GM21381 (cell line): ENCODE measurements around the gene TMSB4X.
"Not testable (repeated sequence)": the region's sequence is repeated elsewhere in the genome, so short reads cannot be mapped to it uniquely, and the experiment has no call there.

Experiments
- ATAC-seq: cut with Tn5 transposase; IDR thresholded peaks from one replicate; pipeline ENCODE4 v1.9.1; 2021; ENCODE audit warnings: mild to moderate bottlenecking, moderate library complexity; ENCODE audit not compliant: unreplicated experiment

Gene TMSB4X

DNA sequence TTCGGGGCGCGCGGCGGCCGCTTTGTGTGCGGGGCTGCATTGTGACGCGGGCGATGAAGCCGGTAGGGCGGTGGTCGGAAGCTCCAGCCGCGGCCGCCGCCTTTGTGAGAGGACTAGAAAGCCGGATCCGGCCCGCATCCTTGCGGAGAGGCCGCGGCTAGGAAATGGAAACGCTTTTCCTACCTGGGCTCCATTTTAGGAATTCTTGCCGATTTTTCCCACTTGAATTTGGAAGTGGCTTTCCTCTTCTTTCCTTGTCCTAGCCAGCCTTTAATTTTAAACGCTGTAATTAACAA lies 708 bp downstream of the TMSB4X start:
- no peak for ATAC-seq

DNA sequence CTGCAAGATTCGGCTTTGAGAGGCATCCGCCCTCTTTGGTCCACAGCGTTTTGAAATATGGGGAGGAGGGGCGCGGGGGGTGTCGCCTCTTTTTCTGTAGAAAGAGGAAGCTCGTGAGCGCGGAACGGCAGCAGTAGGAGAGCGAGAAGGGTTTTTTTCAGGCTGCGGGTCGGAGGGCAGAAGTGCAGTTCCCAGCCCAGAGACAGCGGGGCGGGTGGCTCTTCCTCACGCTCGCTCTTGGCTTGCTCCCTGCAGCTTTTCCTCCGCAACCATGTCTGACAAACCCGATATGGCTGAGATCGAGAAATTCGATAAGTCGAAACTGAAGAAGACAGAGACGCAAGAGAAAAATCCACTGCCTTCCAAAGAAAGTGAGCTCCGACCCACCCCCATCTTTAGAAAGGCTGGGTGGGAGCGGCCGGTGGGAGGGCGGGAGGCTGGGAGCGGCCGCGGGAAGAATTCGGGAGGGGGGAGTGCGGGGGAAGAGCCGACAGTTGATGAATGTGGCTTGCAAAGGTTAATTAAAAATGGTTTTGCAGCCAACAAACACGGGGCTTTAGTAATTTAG lies 1.2 kb downstream of the TMSB4X start:
- no peak for ATAC-seq

DNA sequence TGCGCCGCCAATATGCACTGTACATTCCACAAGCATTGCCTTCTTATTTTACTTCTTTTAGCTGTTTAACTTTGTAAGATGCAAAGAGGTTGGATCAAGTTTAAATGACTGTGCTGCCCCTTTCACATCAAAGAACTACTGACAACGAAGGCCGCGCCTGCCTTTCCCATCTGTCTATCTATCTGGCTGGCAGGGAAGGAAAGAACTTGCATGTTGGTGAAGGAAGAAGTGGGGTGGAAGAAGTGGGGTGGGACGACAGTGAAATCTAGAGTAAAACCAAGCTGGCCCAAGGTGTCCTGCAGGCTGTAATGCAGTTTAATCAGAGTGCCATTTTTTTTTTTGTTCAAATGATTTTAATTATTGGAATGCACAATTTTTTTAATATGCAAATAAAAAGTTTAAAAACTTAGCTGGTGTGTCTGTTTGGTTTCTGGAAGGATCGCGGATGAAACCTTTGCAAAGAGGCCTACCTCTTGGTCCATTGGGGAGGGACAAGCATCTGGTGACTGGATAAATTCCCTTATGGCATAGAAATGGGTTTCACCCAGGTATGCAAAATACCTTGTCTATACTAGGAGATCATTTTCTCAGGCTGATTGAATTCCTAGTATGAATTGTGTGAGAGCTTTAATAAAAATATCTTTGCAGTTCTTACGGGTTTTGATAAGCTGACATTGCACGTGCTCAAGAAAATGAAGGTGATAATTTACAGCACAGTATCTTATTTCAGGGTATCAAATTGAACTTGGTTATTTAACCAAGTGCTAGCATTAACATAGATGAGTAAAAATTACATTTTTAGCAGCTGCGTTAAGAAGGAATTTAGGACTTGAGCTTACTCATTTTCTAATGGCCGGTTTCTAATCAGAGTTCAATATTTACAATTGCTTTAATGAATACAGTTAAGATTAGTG lies 2.2 kb downstream of the TMSB4X start:
- ATAC-seq = not testable (repeated sequence)

DNA sequence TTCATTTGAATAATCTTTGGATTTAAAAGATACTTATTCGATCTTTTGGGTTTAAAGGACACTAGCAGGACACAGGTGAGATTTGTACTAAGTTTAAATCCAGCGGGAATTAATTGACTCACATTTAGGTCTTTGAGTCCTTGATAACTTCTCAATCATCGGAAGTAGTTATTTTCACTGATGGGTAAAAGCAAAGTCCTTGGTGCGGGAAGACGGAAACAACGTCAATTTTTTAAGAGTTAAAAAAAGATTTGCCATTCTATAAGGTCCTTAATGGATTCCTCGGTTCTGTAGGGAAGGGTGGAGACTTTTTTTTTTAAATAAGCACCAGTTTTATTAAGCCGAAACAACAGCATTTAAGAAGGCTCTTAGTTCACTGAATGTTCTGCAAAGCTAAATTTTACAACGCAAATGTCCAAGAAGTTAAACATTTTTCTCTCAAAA lies 2.9 kb downstream of the TMSB4X start:
- peak; percentile 12 for ATAC-seq

DNA sequence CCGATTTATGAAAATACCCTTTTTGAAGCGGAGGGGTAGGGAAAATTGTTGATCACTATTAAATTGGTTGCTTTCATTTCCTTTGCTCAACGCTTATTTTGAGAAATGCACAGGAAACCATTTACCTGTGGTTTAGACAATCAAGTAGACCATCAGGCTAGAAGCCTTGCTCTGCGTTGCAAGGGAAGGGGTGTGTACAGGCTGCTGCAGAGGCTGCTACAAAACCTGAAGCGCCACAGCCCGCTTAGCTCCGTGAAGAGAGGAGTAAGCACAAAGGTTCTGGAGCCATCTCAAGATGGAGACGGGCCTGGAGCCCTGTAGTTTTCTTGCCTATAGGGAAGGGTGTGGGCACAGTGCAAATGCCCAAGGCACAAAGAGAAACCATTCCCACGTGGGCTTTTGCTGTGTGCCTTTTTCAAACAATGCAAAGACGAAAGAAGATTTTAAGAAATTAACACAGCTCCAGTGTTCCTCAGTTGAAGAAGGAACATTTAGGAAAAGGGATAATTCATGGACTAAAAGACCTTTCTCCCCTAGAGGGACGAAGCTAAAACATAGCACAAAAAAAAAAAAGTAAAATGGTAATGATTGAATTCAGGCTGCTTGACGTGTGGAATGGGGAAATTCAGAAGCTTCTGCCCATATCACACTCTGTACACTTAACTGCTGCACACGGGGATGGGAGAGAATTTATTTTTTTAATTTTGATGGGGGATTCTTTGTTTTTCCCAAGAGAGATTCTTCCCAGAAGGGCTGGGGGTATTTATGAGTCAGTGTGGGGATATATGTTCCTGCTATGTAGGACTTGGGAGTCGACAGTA lies 3.5 kb downstream of the TMSB4X start:
- peak; percentile 34 for ATAC-seq

DNA sequence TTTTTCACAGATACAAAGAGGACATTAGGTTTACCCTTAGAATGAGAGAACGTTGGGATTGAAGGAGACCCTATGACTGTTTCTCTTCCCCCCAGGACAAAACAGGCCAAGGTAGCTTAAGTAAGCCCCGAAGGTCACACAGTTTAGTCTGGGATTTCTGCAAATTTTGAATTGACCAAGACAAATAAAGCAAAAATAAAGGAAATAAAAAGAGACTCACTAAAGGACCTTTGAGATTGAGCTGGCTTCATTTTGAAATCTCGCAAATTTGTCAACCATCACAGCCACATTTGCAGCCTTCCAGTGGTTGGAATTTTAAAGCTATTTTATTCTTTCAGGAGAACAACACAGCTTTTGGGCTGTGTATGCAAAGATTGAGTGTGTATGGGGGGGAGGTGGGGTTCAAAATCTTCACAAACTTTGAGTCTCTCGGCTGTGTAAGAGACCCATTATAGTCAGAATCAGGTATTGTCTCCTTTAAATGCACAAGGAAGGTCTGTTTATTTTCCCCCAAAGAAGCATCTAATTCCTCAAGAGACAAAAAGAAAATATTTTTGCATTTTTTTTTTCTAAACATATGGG lies 4.2 kb downstream of the TMSB4X start:
- no peak for ATAC-seq

DNA sequence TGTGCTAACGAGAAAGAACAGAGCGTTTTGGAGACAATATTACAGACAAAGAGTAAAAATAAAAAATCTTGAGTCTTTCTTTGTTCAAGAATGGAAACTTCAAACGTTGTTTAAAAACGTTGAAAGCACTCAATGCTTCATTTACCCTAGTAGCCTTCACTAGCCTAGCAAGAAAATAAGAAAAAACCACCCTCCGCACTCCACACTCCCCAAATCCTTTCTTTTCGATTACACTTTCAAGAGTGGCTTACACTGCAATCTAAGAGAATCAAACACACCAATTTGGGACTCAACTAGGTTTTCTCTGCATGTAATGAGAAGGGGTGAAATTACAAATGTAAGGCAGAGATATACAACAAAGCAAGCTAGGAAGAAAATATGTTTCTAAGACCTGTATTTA lies 4.7 kb downstream of the TMSB4X start:
- ATAC-seq = no peak

DNA sequence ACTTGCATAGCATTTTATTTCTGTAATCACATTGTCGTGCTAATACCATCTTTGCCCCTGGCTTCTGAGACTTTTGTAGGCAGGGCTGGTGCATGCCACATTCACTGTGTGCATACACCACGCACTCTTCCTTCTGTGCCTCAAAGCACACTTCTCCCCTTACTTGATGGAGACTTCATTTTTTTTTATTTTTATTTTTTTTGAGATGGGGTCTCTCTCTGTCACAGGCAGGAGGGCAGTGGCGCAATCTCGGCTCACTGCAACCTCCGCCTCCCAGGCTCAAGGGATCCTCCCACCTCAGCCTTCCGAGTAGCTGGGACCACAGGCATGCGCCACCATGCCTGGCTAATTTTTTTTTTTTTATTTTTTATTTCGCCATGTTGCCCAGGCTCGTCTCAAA lies 5.1 kb downstream of the TMSB4X start:
- ATAC-seq = not testable (repeated sequence)

DNA sequence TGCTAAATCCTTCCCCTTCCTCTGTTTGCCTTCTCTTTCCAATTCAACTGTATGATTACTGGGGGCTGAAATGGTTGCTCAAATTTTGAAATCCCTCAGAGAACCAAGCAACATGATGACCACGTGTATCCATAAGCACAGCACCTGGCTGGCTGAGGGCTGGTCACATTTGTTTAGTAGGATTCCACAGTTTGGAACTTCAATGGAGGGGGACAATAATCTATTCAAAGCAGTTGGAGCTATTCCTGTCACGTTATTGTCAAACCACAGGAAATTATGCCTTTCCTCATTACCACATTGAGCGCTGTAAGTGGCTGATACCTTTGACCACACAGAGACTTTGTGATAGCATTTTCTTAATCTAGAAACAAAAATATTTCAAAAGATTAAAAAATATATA lies 7.0 kb downstream of the TMSB4X start:
- no peak for ATAC-seq

DNA sequence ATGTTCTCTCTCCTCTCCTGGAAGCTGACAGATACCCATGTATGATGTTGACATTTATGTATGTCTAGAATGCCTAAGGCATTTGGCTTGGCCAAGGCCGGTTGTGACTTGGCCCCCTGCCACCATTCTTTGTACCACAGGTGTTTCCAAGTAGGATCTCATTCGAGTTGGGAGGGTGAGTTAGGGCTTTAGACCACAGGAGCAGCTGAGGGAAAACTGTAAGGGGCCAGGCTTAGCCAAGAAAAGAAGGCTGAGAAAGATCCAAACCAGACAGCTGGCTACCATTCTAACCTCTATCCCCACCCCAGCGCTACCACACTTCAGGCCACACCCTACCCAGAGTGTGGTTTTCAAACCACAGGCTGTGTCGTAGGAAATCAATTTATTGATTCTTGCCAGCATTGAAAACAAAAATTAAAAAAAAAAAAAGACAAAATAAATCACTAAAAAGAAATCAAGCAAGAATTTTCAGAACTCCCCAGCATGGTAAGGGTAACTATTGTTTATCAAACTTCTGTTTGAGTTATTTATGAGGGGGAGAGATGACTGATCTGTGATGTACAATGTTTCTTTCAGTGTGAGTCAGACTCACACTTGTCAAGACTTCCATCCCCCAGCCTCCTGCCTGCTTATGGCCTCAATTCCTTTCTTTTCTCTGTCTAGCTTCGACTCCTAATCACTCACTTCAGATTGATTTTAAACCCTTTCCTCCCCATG lies 9.9 kb downstream of the TMSB4X start:
- no peak for ATAC-seq

DNA sequence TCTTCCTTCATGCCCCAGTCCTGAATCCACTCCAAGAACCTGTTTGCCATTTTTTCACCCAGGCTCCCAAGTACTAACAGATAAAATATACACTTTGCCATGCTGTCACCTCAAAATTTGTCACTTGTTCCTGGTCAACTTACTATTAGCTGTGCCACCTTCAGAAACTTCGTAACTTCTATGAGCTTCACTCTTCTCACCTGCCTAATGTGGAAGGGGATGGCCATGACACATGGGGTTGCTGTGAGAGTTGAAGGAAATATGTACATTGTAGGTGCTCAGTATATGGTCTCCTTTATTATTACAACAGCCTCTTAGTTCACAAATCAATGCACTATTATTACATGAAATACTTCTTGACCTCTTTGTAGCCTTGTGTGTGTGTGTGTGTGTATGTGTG lies 10.4 kb downstream of the TMSB4X start:
- ATAC-seq = no peak

DNA sequence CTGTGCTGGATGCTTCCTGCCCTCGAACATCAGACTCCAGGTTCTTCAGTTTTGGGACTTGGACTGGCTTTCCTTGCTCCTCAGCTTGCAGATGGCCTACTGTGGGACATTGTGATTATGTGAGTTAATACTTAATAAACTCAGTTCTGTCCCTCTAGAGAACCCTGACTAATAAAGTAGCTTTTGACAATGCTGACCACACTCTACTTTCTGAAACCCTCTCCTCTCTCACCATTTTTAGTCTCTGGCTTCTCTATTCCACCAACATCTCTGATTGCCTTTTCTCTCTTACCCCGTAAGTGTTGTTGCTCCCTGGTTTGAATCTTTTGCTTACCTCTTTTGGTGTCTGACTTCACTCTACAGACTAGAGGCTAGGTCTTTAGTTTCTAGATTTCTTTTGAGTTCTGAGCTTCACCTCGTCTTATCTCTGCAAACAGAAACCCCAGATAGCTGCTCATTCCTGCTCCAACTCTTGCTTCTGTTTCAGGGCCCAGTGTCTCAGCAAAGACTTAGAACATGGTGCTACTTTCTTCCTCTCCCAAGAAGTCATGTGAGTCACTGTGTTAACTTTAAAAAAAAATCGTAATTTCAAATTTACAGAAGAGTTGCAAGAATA lies 11.4 kb downstream of the TMSB4X start:
- ATAC-seq = peak; percentile 48

DNA sequence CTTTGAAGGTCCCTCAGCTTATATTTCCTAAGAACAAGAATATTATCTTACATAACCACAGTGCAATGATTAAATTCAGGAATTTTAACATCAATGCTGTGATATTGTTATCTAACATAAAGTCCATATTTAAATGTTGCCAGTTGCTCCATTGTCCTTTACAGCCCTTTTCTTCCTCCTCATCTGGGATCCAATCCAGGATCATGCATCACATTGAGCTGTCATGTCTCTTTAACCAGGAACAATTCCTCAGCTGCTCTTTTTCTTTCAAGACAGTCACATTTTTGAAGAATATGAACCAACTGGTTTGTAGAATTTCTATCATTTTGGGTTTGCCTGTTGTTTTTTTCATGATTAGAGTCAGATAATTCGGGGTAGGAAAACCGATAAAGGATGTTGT lies 12.0 kb downstream of the TMSB4X start:
- ATAC-seq = no peak

DNA sequence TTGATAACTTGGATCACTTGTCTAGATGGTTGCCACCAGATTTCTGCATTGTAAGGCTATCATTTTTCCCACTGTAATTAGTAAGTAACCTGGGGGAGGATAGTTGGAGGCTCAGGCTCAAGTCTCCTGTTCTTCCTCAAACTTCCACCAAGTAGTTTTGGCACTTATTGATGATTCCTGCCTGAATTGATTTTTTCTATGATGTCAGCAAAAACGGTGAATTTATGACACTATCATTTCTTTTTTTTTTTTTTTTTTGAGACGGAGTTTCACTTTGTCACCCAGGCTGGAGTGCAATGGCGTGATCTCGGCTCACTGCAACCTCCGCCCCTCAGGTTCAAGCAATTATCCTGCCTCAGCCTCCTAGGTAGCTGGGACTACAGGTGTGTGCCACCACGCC lies 12.4 kb downstream of the TMSB4X start:
- no peak for ATAC-seq

DNA sequence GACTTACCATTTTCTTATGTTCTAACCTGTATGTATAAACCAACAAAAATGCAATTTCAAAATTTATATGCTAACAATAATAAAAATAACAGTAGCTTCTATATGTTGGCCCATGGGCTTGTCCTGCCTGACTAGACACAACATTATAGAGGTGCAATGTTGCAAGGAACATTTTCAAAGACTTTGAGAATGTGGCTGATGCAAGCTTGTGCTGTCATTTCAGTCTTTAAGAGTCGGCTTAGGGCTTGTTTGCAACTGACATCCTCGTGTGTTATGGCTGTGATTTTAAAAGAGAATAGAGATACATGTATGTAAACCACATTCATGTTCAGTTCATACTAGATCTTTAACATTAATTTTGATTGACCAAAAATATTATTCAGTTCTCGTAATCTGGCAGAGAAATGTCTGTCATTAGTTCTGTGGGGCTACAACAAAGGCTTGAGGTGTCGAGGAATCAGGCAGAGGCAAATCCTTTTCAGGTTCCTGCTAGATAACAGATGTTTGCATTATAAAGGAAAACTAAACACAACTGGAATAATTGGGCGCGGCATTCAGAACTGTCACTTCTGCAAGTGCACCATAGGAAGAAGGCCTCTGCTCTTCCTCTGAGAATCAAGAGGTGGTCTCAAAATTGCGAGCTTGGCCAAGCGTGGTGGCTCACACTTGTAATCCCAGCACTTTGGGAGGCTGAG lies 13.1 kb downstream of the TMSB4X start:
- no peak for ATAC-seq

DNA sequence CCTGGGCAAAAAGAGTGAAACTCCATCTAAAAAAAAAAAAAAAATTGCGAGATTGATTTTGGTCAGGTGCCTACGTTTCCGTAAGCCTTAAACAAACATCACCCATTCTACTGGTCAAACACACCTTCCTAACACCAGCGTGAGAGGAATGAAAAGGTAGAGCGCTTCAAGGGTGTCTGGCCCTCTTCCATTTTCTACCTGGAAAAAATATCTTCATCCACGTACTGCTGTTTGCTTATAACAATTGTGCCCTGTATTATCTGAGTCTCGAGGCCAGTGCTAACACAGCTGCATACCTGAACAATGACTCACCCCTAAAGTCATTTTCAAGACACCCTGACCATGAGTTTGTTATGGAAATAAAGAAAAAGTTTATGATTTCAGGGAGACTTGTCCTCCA lies 13.9 kb downstream of the TMSB4X start:
- ATAC-seq = no peak

DNA sequence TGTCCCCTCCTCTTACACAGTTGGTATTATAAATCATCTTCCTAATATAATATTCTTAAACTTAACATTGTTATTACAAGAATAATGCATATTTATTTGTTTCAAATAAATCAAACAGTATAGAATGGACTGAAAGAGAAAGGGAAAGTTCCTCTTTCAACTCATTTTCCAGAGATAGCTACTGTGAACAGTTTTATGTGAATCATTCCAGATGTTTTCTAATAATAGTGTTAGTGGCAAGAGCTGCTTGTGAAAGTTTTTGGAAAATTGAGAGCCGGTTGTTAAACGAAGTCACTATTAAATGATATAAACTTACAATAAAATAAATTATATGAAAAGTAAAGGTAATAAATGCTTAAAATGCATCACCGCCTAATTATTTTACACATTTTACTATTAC lies 14.6 kb downstream of the TMSB4X start:
- ATAC-seq = no peak

DNA sequence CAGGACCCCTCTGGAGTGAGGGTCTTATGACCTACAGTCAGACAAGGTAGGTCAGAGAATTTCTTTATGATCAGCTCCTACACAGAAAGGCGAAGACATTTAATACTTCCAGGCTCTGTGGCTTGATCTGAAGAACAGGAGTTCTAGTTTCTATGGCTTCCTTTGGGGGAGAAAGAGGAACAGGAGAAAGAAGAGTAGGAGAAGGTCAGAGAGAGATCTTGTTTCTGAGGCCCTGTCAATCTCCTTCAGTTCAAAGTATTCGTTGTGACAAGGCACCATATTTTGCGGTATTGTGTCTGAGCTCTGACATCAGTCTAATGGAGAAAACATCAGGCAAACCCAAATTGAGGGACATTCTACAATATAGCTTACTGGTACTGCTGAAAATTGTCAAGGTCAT lies 16.7 kb downstream of the TMSB4X start:
- ATAC-seq = no peak

DNA sequence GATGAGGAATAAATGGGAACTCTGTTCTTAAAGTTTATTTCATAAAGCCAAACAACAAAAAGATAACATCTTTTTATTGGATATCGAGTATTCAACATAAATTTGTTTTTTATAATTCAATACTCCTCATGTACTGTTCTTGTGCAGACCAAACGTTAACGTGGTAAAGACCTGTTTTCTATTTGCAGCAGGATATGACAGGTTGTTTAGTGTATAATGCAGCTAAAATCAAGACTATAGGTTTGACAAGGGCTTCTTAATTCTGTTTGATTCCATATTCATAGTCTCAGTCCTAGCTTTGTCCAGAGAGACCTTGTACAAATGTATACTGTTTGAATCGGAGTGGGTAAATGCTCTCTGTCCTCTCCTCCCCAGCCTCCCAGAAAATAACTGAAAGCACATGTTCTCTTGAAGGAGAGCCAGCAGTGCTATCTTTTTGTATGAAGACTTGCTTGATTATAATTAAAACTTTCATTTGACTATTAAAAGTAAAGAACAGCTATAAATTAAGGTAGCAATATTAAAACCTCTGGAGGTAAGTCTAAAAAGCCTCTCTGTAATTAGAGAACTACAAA lies 17.7 kb downstream of the TMSB4X start:
- ATAC-seq = no peak
